AG04449 (cell line): ENCODE results near the gene KIAA0040.

Experiments used
- CTCF ChIA-PET: fragments of 350-600 bp; formaldehyde crosslinking; extraction: SDS; loops from one replicate; lab custom pipeline; 2021; ENCODE audit warnings: antibody characterized with exemption; lab: Yijun Ruan, JAX
- POLR2A ChIA-PET: fragments of 400-600, 350-600 bp; formaldehyde crosslinking; extraction: SDS; loops from one replicate; lab custom pipeline; 2020; ENCODE audit warnings: antibody characterized with exemption, inconsistent platforms; lab: Yijun Ruan, JAX
- DNase-seq: peaks from one replicate; pipeline ENCODE4 v3.0.0-alpha.2; 2010; ENCODE audit warnings: low read depth, low spot score
- H3K4me3 ChIP-seq: 2 replicates; pipeline ENCODE4 v1.5.1; 2011; ENCODE audit warnings: low read depth, mild to moderate bottlenecking, control low read depth, low read length
- CTCF ChIP-seq: IDR thresholded peaks from one replicate; pipeline ENCODE4 v1.5.1; 2011; ENCODE audit warnings: mild to moderate bottlenecking, moderate library complexity, low read length, control low read depth, inconsistent platforms; ENCODE audit not compliant: insufficient read depth; ENCODE audit errors: missing control alignments

The KIAA0040 gene

GRCh38 chr1:175162955-175163354, 29.6 kb downstream of the KIAA0040 start:
- CTCF ChIA-PET, result interaction anchor here (10.7 kb wide), 1 partner anchor 12 kb away, joined by 59 read pairs; no protein-coding TSS in a partner anchor
- DNase-seq, result no peak
- no peak for TF ChIP-seq CTCF
- no peak overlapping the region for H3K4me3 ChIP-seq
- POLR2A ChIA-PET, result no interaction called here

- TF ChIP-seq CTCF, result no peak
- ChIA-PET POLR2A (no interaction called here), CTCF (interaction anchor here (1.8 to 10.7 kb wide), 2 partner anchors 8 to 12 kb away, joined by 4 to 59 read pairs; no protein-coding TSS in a partner anchor)
- no peak overlapping the region for H3K4me3 ChIP-seq
- DNase-seq, result no peak
These were observed 34.4 kb downstream of the KIAA0040 start for GRCh38 chr1:175158170-175158591.

- DNase-seq, result no peak
- TF ChIP-seq CTCF, result no peak
- POLR2A ChIA-PET, result no interaction called here
- CTCF ChIA-PET, result interaction anchor here (1.2 to 3.7 kb wide), 3 partner anchors 13 to 161 kb away, joined by 4 to 44 read pairs (median 9); no protein-coding TSS in a partner anchor
- no peak overlapping the region for H3K4me3 ChIP-seq
These were observed 35.4 kb downstream of the KIAA0040 start for GRCh38 chr1:175157200-175157599.

GRCh38 chr1:175155936-175156335, 36.6 kb downstream of the KIAA0040 start:
- ChIA-PET POLR2A (no interaction called here), CTCF (interaction anchor here (1.0 to 3.7 kb wide), 10 partner anchors 9 to 1404 kb away, joined by 3 to 44 read pairs (median 4); no protein-coding TSS in a partner anchor)
- TF ChIP-seq CTCF, result no peak
- no peak for DNase-seq
- H3K4me3 ChIP-seq, result no peak overlapping the region

DNA sequence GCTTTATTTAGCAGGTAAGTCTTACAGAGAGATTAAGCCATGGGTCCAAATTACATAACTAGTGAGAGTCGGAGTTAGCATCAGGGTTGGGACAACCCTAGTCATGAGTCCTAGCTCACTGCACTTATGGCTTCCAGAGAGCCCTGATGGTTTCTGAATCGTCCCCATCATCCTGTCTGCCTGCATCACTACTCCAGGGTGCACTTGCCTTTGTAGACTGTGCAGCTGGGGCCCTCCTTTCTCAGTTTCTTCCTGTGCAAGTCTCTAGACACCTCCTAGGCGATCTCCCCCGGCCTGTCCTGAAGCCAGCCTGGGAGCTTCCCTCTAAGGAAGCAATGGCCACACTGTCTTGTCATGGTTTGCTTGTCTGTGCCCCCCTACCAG, 37.1 kb downstream of the KIAA0040 start:
- TF ChIP-seq CTCF, result no peak
- ChIA-PET POLR2A (no interaction called here), CTCF (interaction anchor here (1.0 to 3.7 kb wide), 23 partner anchors 8 to 1687 kb away, joined by 3 to 44 read pairs (median 4); partner anchors contain the start of gene MRPS14)
- H3K4me3 ChIP-seq, result no peak overlapping the region
- no peak for DNase-seq

- H3K4me3 ChIP-seq, result no peak overlapping the region
- DNase-seq, result no peak
- ChIA-PET CTCF (interaction anchor here (0.9 to 3.7 kb wide), 25 partner anchors 9 to 1687 kb away, joined by 3 to 44 read pairs (median 4); partner anchors contain the start of gene MRPS14), POLR2A (no interaction called here)
- peak; percentile 73 for TF ChIP-seq CTCF
These were observed 37.7 kb downstream of the KIAA0040 start for GRCh38 chr1:175154629-175155472.
